ENCODE measurements around the gene TIAM2. TPM values are rescaled to one million over a fixed set of nuclear protein-coding genes. Genes with fewer than 3 reads are reported as not detected.

Gene TIAM2
- total and polyA plus RNA-seq, 9 of the 15 experiments (the other 6 are each of a cell fraction or from before 2014, with no cell fraction given), result 0.73 to 6.5 (median 4.3) TPM

GRCh38 chr6:154991207-154991606 lies 3.9 kb upstream of the TIAM2 start:
- Histone ChIP-seq H3K9ac (ENCODE audit: insufficient read depth in 1 of 2, low read depth in 2 of 2, low read length in 2 of 2) (no peak overlapping the region), H3K79me2 (ENCODE audit: control insufficient read depth, insufficient read depth, low read length) (no peaks in the 10 kb centered on the region), H2AFZ (ENCODE audit: low read depth, low read length) (no peak overlapping the region), H4K20me1 (replicated peaks; ENCODE audit: control insufficient read depth, insufficient read depth, low read length) (no peaks in the 10 kb centered on the region), H3K4me2 (ENCODE audit: insufficient read depth, low read length) (no peak overlapping the region), H3K9me3 (replicated peaks; ENCODE audit: control insufficient read depth, insufficient read depth, low read depth, low read length) (no peaks in the 10 kb centered on the region), H3K4me3 (no peak overlapping the region), H3K36me3 (ENCODE audit: control insufficient read depth, insufficient read depth, low read length) (no peaks in the 10 kb centered on the region), H3K27ac (ENCODE audit: extremely low read depth, low read depth, low read length) (no peak overlapping the region), H3K4me1 (replicated peaks in 1 of 2; ENCODE audit: control insufficient read depth in 2 of 2, insufficient read depth in 2 of 2, low read length in 2 of 2) (no peaks in the 10 kb centered on the region; a peak in 2 of 5 replicates), H3K9me1 (ENCODE audit: control insufficient read depth, insufficient read depth, low read length) (peaks cover 3% of the 10 kb centered on the region), H3K27me3 (ENCODE audit: control insufficient read depth in 2 of 2, insufficient read depth in 2 of 2, low read length in 2 of 2) (peaks cover 14 to 58% of the 10 kb centered on the region in 2 experiments; a peak in 3 of 5 replicates)
- no peak for DNase-seq (ENCODE audit: extremely low read depth in 1 of 4, low spot score in 3 of 4)
- ATAC-seq, result no peak
- CTCF ChIA-PET (ENCODE audit: low intra/inter-chr PET ratio), result no interaction called here
- no peak for FAIRE-seq
- in situ Hi-C loops (cut with MboI) (no loop called here), intact Hi-C loops (cut with micrococcal nuclease) (no loop called here)
- POLR2A ChIA-PET, result interaction anchor here (0.6 to 1.1 kb wide), 3 partner anchors 9 to 31 kb away, joined by 3 read pairs; no protein-coding TSS in a partner anchor
- no TSS peak for BruUV-seq (replicated peaks)
- WGBS (ENCODE audit: insufficient coverage, low coverage, missing lambda C conversion rate), result 0% methylated on average over 4 of the region's 4 CpGs
- TF ChIP-seq TAF9B (IDR thresholded peaks at IDR 0.05; ENCODE audit: partially characterized antibody) (no peak), ZNF398 (CRISPR knock-in tag; IDR thresholded peaks at IDR 0.05) (no peak), ASH1L (IDR thresholded peaks at IDR 0.05; ENCODE audit: borderline replicate concordance, low read depth, partially characterized antibody) (no peak), ARID3B (CRISPR knock-in tag; IDR thresholded peaks at IDR 0.05; ENCODE audit: borderline replicate concordance) (no peak), TBL1XR1 (IDR thresholded peaks at IDR 0.05; ENCODE audit: low read length in 2 of 2) (no peak), ZNF133 (CRISPR knock-in tag; IDR thresholded peaks at IDR 0.05) (no peak), ZNF551 (CRISPR knock-in tag; IDR thresholded peaks at IDR 0.05) (no peak), KLF10 (CRISPR knock-in tag; IDR thresholded peaks at IDR 0.05) (no peak), HMGXB4 (CRISPR knock-in tag; IDR thresholded peaks at IDR 0.05) (no peak), SMARCC2 (IDR thresholded peaks at IDR 0.05; ENCODE audit: low read depth) (no peak)

All from K562 (cell line).